IMR-90 (cell line): ENCODE measurements around the gene DDX21. TPM values are rescaled to one million over a fixed set of nuclear protein-coding genes. Genes with fewer than 3 reads are reported as not detected.

Source experiments
- ATAC-seq: fragments of 200-7000 bp; cut with Tn5 transposase; 2 replicates; pipeline ENCODE4 v1.9.1; 2020; ENCODE audit warnings: low read depth, mild to moderate bottlenecking, moderate library complexity
- BruUV-seq: library from RNA; stranded (reverse); fragments of 400-500 nt; replicated peaks from 2 replicates; lab custom pipeline; 2021; lab: Mats Ljungman, UMichigan
- CTCF ChIA-PET: fragments of 300-600 bp; formaldehyde crosslinking; extraction: SDS; loops from one replicate; lab custom pipeline; 2021; ENCODE audit warnings: antibody characterized with exemption; lab: Yijun Ruan, JAX
- POLR2A ChIA-PET: fragments of 300-600 bp; sonication (Branson Sonifier 250); formaldehyde crosslinking; loops from one replicate; lab custom pipeline; 2022; ENCODE audit warnings: antibody characterized with exemption; ENCODE audit not compliant: unreplicated experiment; lab: Charles Lee
- DNase-seq: peaks from one replicate; pipeline ENCODE4 v3.0.0; 2013
- H2AFZ ChIP-seq: replicated peaks from 2 replicates; pipeline ENCODE3; 2013; ENCODE audit warnings: low read length, mild to moderate bottlenecking; ENCODE audit not compliant: poor library complexity
- H2AK5ac ChIP-seq: 2 replicates; pipeline ENCODE4 v1.6.1; 2013; ENCODE audit warnings: low read depth, low read length, inconsistent platforms
- H2AK9ac ChIP-seq: replicated peaks from 2 replicates; pipeline ENCODE3; 2013; ENCODE audit warnings: mild to moderate bottlenecking, low read depth, low read length, moderate library complexity; ENCODE audit not compliant: poor library complexity
- H2BK120ac ChIP-seq: 2 replicates; pipeline ENCODE4 v1.6.1; 2013; ENCODE audit warnings: low read depth, low read length, inconsistent platforms
- H2BK15ac ChIP-seq: 3 replicates; pipeline ENCODE4 v1.6.1; 2013; ENCODE audit warnings: low read depth, low read length, inconsistent platforms
- H2BK20ac ChIP-seq: 2 replicates; pipeline ENCODE4 v1.6.1; 2013; ENCODE audit warnings: low read depth, mild to moderate bottlenecking, inconsistent platforms, low read length, moderate library complexity
- H2BK5ac ChIP-seq: 2 replicates; pipeline ENCODE4 v1.6.1; 2013; ENCODE audit warnings: mild to moderate bottlenecking, low read depth, low read length, inconsistent platforms; ENCODE audit not compliant: poor library complexity, severe bottlenecking
- H3K14ac ChIP-seq: replicated peaks from 2 replicates; pipeline ENCODE4 v1.6.1; 2013; ENCODE audit warnings: low read depth, low read length, inconsistent platforms
- H3K18ac ChIP-seq: 2 replicates; pipeline ENCODE4 v1.6.1; 2013; ENCODE audit warnings: low read depth, low read length, control low read depth
- H3K23ac ChIP-seq: 2 replicates; pipeline ENCODE4 v1.6.1; 2013; ENCODE audit warnings: low read depth, low read length, inconsistent platforms
- H3K27ac ChIP-seq: 2 replicates; pipeline ENCODE4 v1.5.1; 2013; ENCODE audit warnings: mild to moderate bottlenecking, control low read depth, low read length; ENCODE audit not compliant: insufficient read depth
- H3K27me3 ChIP-seq: 2 replicates; pipeline ENCODE4 v1.6.1; 2013; ENCODE audit warnings: low read length; ENCODE audit not compliant: control insufficient read depth, insufficient read depth
- H3K36me3 ChIP-seq: 2 replicates; pipeline ENCODE4 v1.6.1; 2013; ENCODE audit warnings: low read length, mixed read lengths; ENCODE audit not compliant: control insufficient read depth, insufficient read depth
- H3K4ac ChIP-seq: 2 replicates; pipeline ENCODE4 v1.6.1; 2013; ENCODE audit warnings: low read depth, low read length, inconsistent platforms
- H3K4me1 ChIP-seq: 2 replicates; pipeline ENCODE4 v1.6.1; 2013; ENCODE audit warnings: low read length, mixed read lengths; ENCODE audit not compliant: control insufficient read depth, insufficient read depth
- H3K4me2 ChIP-seq: 2 replicates; pipeline ENCODE4 v1.6.1; 2013; ENCODE audit warnings: low read depth, mild to moderate bottlenecking, control low read depth, low read length, moderate library complexity
- H3K4me3 ChIP-seq: 2 replicates; pipeline ENCODE4 v1.5.1; 2013; ENCODE audit warnings: low read depth, mild to moderate bottlenecking, control low read depth, low read length, moderate library complexity; ENCODE audit not compliant: insufficient read depth
- H3K56ac ChIP-seq: 2 replicates; pipeline ENCODE4 v1.6.1; 2013; ENCODE audit warnings: low read length, inconsistent platforms; ENCODE audit not compliant: insufficient read depth; ENCODE audit errors: extremely low read depth
- H3K79me1 ChIP-seq, 2 experiments: 2 replicates each; pipeline ENCODE4 v1.6.1; 2013; ENCODE audit warnings: low read length in 2 of 2, inconsistent platforms in 1 of 2, low read depth in 1 of 2
- H3K9ac ChIP-seq: 2 replicates; pipeline ENCODE4 v1.6.1; 2013; ENCODE audit warnings: low read depth, low read length, control low read depth
- H3K9me1 ChIP-seq: 2 replicates; pipeline ENCODE4 v1.6.1; 2013; ENCODE audit warnings: low read length, inconsistent platforms; ENCODE audit not compliant: insufficient read depth
- H3K9me3 ChIP-seq: 2 replicates; pipeline ENCODE4 v1.6.1; 2013; ENCODE audit warnings: low read length; ENCODE audit not compliant: control insufficient read depth, insufficient read depth
- H4K20me1 ChIP-seq: 2 replicates; pipeline ENCODE4 v1.6.1; 2013; ENCODE audit warnings: low read length, inconsistent platforms; ENCODE audit not compliant: insufficient read depth
- H4K5ac ChIP-seq: 2 replicates; pipeline ENCODE4 v1.6.1; 2013; ENCODE audit warnings: mild to moderate bottlenecking, low read depth, low read length, control low read depth
- H4K8ac ChIP-seq, 2 experiments: 2 replicates each; pipeline ENCODE4 v1.6.1; 2013; ENCODE audit warnings: low read depth in 2 of 2, low read length in 2 of 2, control low read depth in 1 of 2, inconsistent platforms in 1 of 2
- H4K91ac ChIP-seq: 2 replicates; pipeline ENCODE4 v1.6.1; 2013; ENCODE audit warnings: low read depth, low read length, inconsistent platforms; ENCODE audit not compliant: insufficient read depth
- CTCF ChIP-seq: conservative IDR thresholded peaks from 2 replicates; pipeline ENCODE4 v1.5.1; 2012; ENCODE audit warnings: mild to moderate bottlenecking, low read depth, low read length, improper control_type of control experiment
- MAFK ChIP-seq: IDR thresholded peaks from 2 replicates; pipeline ENCODE4 v1.6.1; 2012; ENCODE audit warnings: low read depth, low read length, improper control_type of control experiment
- NFE2L2 ChIP-seq: fragments of 150-350 bp; IDR thresholded peaks from 2 replicates; pipeline ENCODE4 v1.6.1; 2016; ENCODE audit warnings: low read depth, mild to moderate bottlenecking, low read length
- RAD21 ChIP-seq: IDR thresholded peaks from 2 replicates; pipeline ENCODE4 v1.6.1; 2012; ENCODE audit warnings: low read length, improper control_type of control experiment
- RFX5 ChIP-seq: IDR thresholded peaks from 2 replicates; pipeline ENCODE4 v1.8.0; 2012; ENCODE audit warnings: low read depth, mild to moderate bottlenecking, low read length, moderate library complexity
- SMC3 ChIP-seq: fragments of 150-350 bp; IDR thresholded peaks from 2 replicates; pipeline ENCODE4 v1.6.1; 2016; ENCODE audit warnings: low read depth, mild to moderate bottlenecking, antibody characterized with exemption, low read length, moderate library complexity
- USF2 ChIP-seq: fragments of 150-350 bp; IDR thresholded peaks from 2 replicates; pipeline ENCODE4 v1.6.1; 2017; ENCODE audit warnings: mild to moderate bottlenecking, antibody characterized with exemption, low read length, low read depth
- WGBS, 2 experiments: methylation state at CpG; one replicate each; pipeline versions ENCODE4 v1.1.5 to v1.1.7; 2013; ENCODE audit warnings: missing lambda C conversion rate in 2 of 2; ENCODE audit not compliant: insufficient read length in 1 of 2; ENCODE audit errors: extremely low coverage in 2 of 2; 5-methylcytosine and 5-hydroxymethylcytosine counted together
- dilution Hi-C: fragments of 300-500 bp; cut with HindIII; formaldehyde crosslinking; loops from one replicate; pipeline ENCODE4 v1.14.3; 2018; ENCODE audit warnings: low sequenced_read_pairs; ENCODE audit not compliant: unreplicated experiment
- in situ Hi-C: fragments of 300-500 bp; cut with MboI; formaldehyde crosslinking; loops from 3 replicates; pipeline ENCODE4 v1.14.3; 2019; ENCODE audit warnings: low sequenced_read_pairs, inconsistent platforms, mixed read lengths
- intact Hi-C: fragments of 100-400 bp; cut with micrococcal nuclease; formaldehyde crosslinking; loops from 2 replicates; pipeline ENCODE4 v1.10.0; 2022
- polyA plus RNA-seq, 3 experiments: library from polyadenylated mRNA; depleted of rRNA; stranded (reverse); fragments of >200 nt; gene quantifications; 2 replicates each; pipeline ENCODE4 v1.2.3, GENCODE V29; 2012; ENCODE audit warnings: low replicate concordance in 1 of 3
- total RNA-seq: library from RNA; depleted of rRNA; stranded (reverse); fragments of >200 nt; gene quantifications from 2 replicates; pipeline ENCODE4 v1.2.3, GENCODE V29; 2012

DDX21 gene
- total and polyA plus RNA-seq, 2 of the 4 experiments (the other 2 are of a cell fraction): 43.2 to 73.7 TPM

- POLR2A ChIA-PET: interaction anchor here (1.0 kb wide), 1 partner anchor 87 kb away, joined by 3 read pairs; no protein-coding TSS in a partner anchor
- in situ Hi-C loops (loop anchor here (5.0 to 10.0 kb wide), 2 partner anchors 87 to 410 kb away; partner anchors contain the start of gene TACR2), dilution Hi-C loops (loop anchor here (25.0 kb wide), 1 partner anchor 107 kb away; the partner anchor contains the start of gene VPS26A), intact Hi-C loops (loop anchor here (1.0 to 5.0 kb wide), 4 partner anchors 88 to 407 kb away; partner anchors contain the start of gene SUPV3L1)
- TF ChIP-seq USF2: no peak
- TF ChIP-seq MAFK: no peak
- TF ChIP-seq NFE2L2: no peak
- no peak for TF ChIP-seq RFX5
- TF ChIP-seq SMC3: peak; percentile 94
- TF ChIP-seq CTCF: peak; percentile 81
- peak; percentile 80 for TF ChIP-seq RAD21
- ATAC-seq: peak; percentile 81
- Histone ChIP-seq H2AFZ (no peak overlapping the region), H4K8ac (no peak overlapping the region; a peak in 1 of 4 replicates), H3K18ac (no peak overlapping the region), H2BK20ac (no peak overlapping the region), H3K36me3 (peaks cover 19% of the 10 kb centered on the region), H4K91ac (no peak overlapping the region), H2BK5ac (no peak overlapping the region), H3K4me1 (0 out of 2 replicates have a peak, but pooled peaks cover 2% of the 10 kb centered on the region), H3K23ac (no peak overlapping the region), H3K9me3 (no peaks in the 10 kb centered on the region), H3K27me3 (no peaks in the 10 kb centered on the region), H3K79me1 (peaks cover 22 to 28% of the 10 kb centered on the region in 2 experiments), H2BK15ac (no peak overlapping the region), H4K5ac (no peak overlapping the region), H3K4ac (no peak overlapping the region), H3K14ac (no peak overlapping the region), H3K9ac (no peak overlapping the region), H2AK9ac (no peak overlapping the region), H3K56ac (no peak overlapping the region), H3K27ac (no peak overlapping the region), H4K20me1 (peaks cover 4% of the 10 kb centered on the region; the same call in 1 of the 2 replicates), H2BK120ac (no peak overlapping the region), H3K9me1 (no peaks in the 10 kb centered on the region), H3K4me2 (no peak overlapping the region), H2AK5ac (no peak overlapping the region), H3K4me3 (no peak overlapping the region)
- no TSS peak for BruUV-seq
- CTCF ChIA-PET: interaction anchor here (0.6 to 2.6 kb wide), 8 partner anchors 13 to 402 kb away, joined by 3 to 16 read pairs (median 4); partner anchors contain the start of gene SRGN
- peak; percentile 73 for DNase-seq
- WGBS, 2 experiments: no CpG with 5 or more reads among the region's 1 CpG
Measured at GRCh38 chr10:69004821-69005220, 48.9 kb downstream of the DDX21 start.
